Panc1 (cell line): Measurements from ENCODE around the gene MSMP. TPM values are rescaled to one million over a fixed set of nuclear protein-coding genes. Genes with fewer than 3 reads are reported as not detected.

ENCODE experiments used
- ATAC-seq: fragments of 200-7000 bp; cut with Tn5 transposase; 2 replicates; pipeline ENCODE4 v1.9.1; 2020; ENCODE audit warnings: mild to moderate bottlenecking, moderate library complexity
- BruUV-seq: library from RNA; stranded (reverse); fragments of 400-500 nt; replicated peaks from 2 replicates; lab custom pipeline; 2021; lab: Mats Ljungman, UMichigan
- CTCF ChIA-PET: fragments of 300-600 bp; sonication (Branson Sonifier 250); formaldehyde crosslinking; loops from one replicate; lab custom pipeline; 2022; ENCODE audit warnings: antibody characterized with exemption; lab: Charles Lee
- POLR2A ChIA-PET: fragments of 300-600 bp; sonication (Branson Sonifier 250); formaldehyde crosslinking; loops from one replicate; lab custom pipeline; 2022; ENCODE audit warnings: antibody characterized with exemption; lab: Charles Lee
- DNase-seq: peaks from one replicate; pipeline ENCODE4 v3.0.0-alpha.2; 2010; ENCODE audit warnings: low read depth, low spot score
- H3K27ac ChIP-seq: 2 replicates; pipeline ENCODE4 v1.5.1; 2011; ENCODE audit warnings: mild to moderate bottlenecking, low read length, inconsistent platforms
- H3K27me3 ChIP-seq: fragments of 200-500 bp; sonication (Bioruptor generic); 2 replicates; pipeline ENCODE4 v1.6.0; 2014; ENCODE audit warnings: low read length, inconsistent platforms; ENCODE audit not compliant: control insufficient read depth, insufficient read depth
- H3K36me3 ChIP-seq: fragments of 200-500 bp; sonication (Bioruptor generic); 2 replicates; pipeline ENCODE4 v1.5.1; 2014; ENCODE audit warnings: inconsistent platforms, mild to moderate bottlenecking, low read length, moderate library complexity; ENCODE audit not compliant: control insufficient read depth, insufficient read depth
- H3K4me1 ChIP-seq: 2 replicates; pipeline ENCODE4 v1.5.1; 2011; ENCODE audit warnings: inconsistent platforms, mild to moderate bottlenecking, low read length, moderate library complexity; ENCODE audit not compliant: control insufficient read depth, insufficient read depth
- H3K4me3 ChIP-seq, 2 experiments: 2 replicates each; pipeline ENCODE4 v1.5.1; 2011 to 2012; ENCODE audit warnings: low read depth in 2 of 2, low read length in 2 of 2, mild to moderate bottlenecking in 2 of 2, inconsistent platforms in 1 of 2, moderate library complexity in 1 of 2
- H3K9me3 ChIP-seq: fragments of 200-500 bp; sonication (Bioruptor generic); 2 replicates; pipeline ENCODE4 v1.5.1; 2014; ENCODE audit warnings: low read depth, mild to moderate bottlenecking, inconsistent platforms, low read length, moderate library complexity; ENCODE audit not compliant: control insufficient read depth, insufficient read depth
- CTCF ChIP-seq: fragments of 450-650 bp; IDR thresholded peaks from 2 replicates; pipeline ENCODE4 v1.5.1; 2017; ENCODE audit warnings: mild to moderate bottlenecking
- POLR2AphosphoS5 ChIP-seq: IDR thresholded peaks from 2 replicates; pipeline ENCODE4 v1.6.1; 2012; ENCODE audit warnings: mild to moderate bottlenecking, low read depth, low read length, moderate library complexity
- REST ChIP-seq, 2 experiments: IDR thresholded peaks; 2 replicates each; pipeline ENCODE4 v1.6.1; 2011 to 2012; ENCODE audit warnings: low read depth in 2 of 2, control low read depth in 1 of 2, low read length in 1 of 2, mild to moderate bottlenecking in 1 of 2, moderate library complexity in 1 of 2; ENCODE audit not compliant: insufficient read depth in 1 of 2
- SIN3A ChIP-seq: IDR thresholded peaks from 2 replicates; pipeline ENCODE4 v1.6.1; 2012; ENCODE audit warnings: low read depth, mild to moderate bottlenecking, low read length, moderate library complexity, borderline replicate concordance; ENCODE audit not compliant: insufficient read depth
- TCF7L2 ChIP-seq: IDR thresholded peaks from 2 replicates; pipeline ENCODE4 v1.6.1; 2011; ENCODE audit warnings: mild to moderate bottlenecking, low read depth, low read length, inconsistent platforms
- in situ Hi-C: cut with HindIII; loops from 2 replicates; pipeline ENCODE4 v1.10.0; 2016; ENCODE audit warnings: low sequenced_read_pairs, low pct_unique_long_range_greater_than_20kb
- intact Hi-C: fragments of 100-400 bp; cut with micrococcal nuclease; formaldehyde crosslinking; loops from one replicate; pipeline ENCODE4 v1.10.0; 2022; ENCODE audit not compliant: unreplicated experiment
- total RNA-seq: library from RNA; stranded (reverse); gene quantifications from one replicate; pipeline ENCODE4 v1.2.1, GENCODE V29; 2021; ENCODE audit not compliant: unreplicated experiment

MSMP gene
- total RNA-seq, 1 experiment from 2014 or later, result 1.4 TPM

GRCh38 chr9:35743452-35743851 is 10.6 kb downstream of the MSMP start:
- CTCF ChIA-PET, result interaction anchor here (0.5 kb wide), 1 partner anchor 39 kb away, joined by 4 read pairs; no protein-coding TSS in a partner anchor
- no peak overlapping the region for H3K27ac ChIP-seq

DNA sequence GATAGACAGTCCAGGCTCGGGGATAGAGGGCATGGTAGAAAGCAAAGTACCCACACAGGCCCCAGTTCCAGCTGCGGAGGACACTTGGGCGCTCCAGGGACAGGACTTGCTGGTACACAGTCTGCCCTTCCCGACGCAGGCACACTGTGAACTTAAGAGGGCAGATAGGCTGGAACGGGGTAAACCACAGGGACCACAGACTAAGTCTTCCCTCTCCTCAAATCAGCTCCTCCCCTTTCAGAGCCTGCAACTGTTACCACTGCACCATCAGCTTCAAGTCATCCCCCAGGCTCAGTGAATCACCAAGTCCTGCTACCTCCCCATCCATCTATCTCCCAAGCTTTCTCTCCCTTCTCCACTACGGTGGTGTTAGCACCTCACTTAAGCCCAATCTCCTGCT is 12.3 kb downstream of the MSMP start:
- Histone ChIP-seq H3K36me3 (peaks cover 24% of the 10 kb centered on the region), H3K27ac (no peak overlapping the region), H3K4me3 (no peak overlapping the region), H3K4me1 (peaks cover 17% of the 10 kb centered on the region), H3K27me3 (no peaks in the 10 kb centered on the region), H3K9me3 (no peaks in the 10 kb centered on the region)
- ATAC-seq (no peak), DNase-seq (no peak)
- in situ Hi-C loops (no loop called here), intact Hi-C loops (no loop called here)
- CTCF ChIA-PET, result interaction anchor here (1.2 kb wide), 1 partner anchor 141 kb away, joined by 3 read pairs; no protein-coding TSS in a partner anchor
- POLR2A ChIA-PET, result no interaction called here
- no peak for TF ChIP-seq TCF7L2
- no peak for TF ChIP-seq SIN3A
- no peak for TF ChIP-seq CTCF
- TF ChIP-seq REST (IDR thresholded peaks at IDR 0.05; ENCODE audit: insufficient read depth in 1 of 2, low read depth in 2 of 2, low read length in 1 of 2), result no peak
- TF ChIP-seq POLR2AphosphoS5, result no peak
- no TSS peak for BruUV-seq

More at GRCh38 chr9:35743452-35743851, 10.6 kb downstream of the MSMP start:
- ATAC-seq (no peak), DNase-seq (no peak)
- peaks cover 17% of the 10 kb centered on the region; the same call in 1 of the 2 replicates for H3K4me1 ChIP-seq
- no peaks in the 10 kb centered on the region for H3K9me3 ChIP-seq
- in situ Hi-C loops (no loop called here), intact Hi-C loops (no loop called here)
- no peak overlapping the region for H3K4me3 ChIP-seq
- TF ChIP-seq TCF7L2 (no peak), POLR2AphosphoS5 (no peak), REST (IDR thresholded peaks at IDR 0.05; ENCODE audit: insufficient read depth in 1 of 2, low read depth in 2 of 2, low read length in 1 of 2) (no peak), SIN3A (no peak), CTCF (no peak)
- peaks cover 18% of the 10 kb centered on the region for H3K36me3 ChIP-seq
- BruUV-seq, result no TSS peak
- POLR2A ChIA-PET, result no interaction called here
- no peaks in the 10 kb centered on the region for H3K27me3 ChIP-seq
